HepG2 (cell line): ENCODE measurements around the gene TASOR2. TPM values are rescaled to one million over a fixed set of nuclear protein-coding genes. Genes with fewer than 3 reads are reported as not detected.

Experiments used
- ARNT ChIP-seq: fragments of 450-650 bp; IDR thresholded peaks from 2 replicates; pipeline ENCODE4 v1.6.1; 2017
- DMAP1 ChIP-seq: IDR thresholded peaks from 2 replicates; pipeline ENCODE4 v1.6.1; 2016
- HNF4A ChIP-seq: sonication (generic); formaldehyde crosslinking; IDR thresholded peaks from 2 replicates; pipeline ENCODE4 v1.4.0; 2020; ENCODE audit warnings: missing genetic modification reagents
- HNRNPUL1 ChIP-seq: fragments of 200-400 bp; formaldehyde crosslinking; IDR thresholded peaks from 2 replicates; pipeline ENCODE4 v1.6.1; 2017; ENCODE audit warnings: low read depth, mild to moderate bottlenecking, low read length, moderate library complexity
- POGK ChIP-seq: sonication (generic); formaldehyde crosslinking; conservative IDR thresholded peaks from 2 replicates; pipeline ENCODE4 v1.8.0; 2022; ENCODE audit warnings: mild to moderate bottlenecking, moderate library complexity, missing genetic modification reagents
- PREB ChIP-seq: sonication (generic); formaldehyde crosslinking; IDR thresholded peaks from 2 replicates; pipeline ENCODE4 v1.4.0; 2020; ENCODE audit warnings: missing genetic modification reagents
- SATB2 ChIP-seq: sonication (generic); formaldehyde crosslinking; IDR thresholded peaks from 2 replicates; pipeline ENCODE4 v1.5.0; 2020; ENCODE audit warnings: missing genetic modification reagents
- YEATS4 ChIP-seq: sonication (generic); formaldehyde crosslinking; IDR thresholded peaks from 2 replicates; pipeline ENCODE4 v1.4.0; 2020; ENCODE audit warnings: missing genetic modification reagents, borderline replicate concordance
- ZHX2 ChIP-seq, 2 experiments: sonication (generic) in 1 of 2; formaldehyde crosslinking in 1 of 2; IDR thresholded peaks; 2 replicates each; pipeline versions ENCODE4 v1.6.1 to v1.9.0; 2014 to 2022; ENCODE audit warnings: antibody characterized with exemption in 1 of 2, borderline replicate concordance in 1 of 2, inconsistent platforms in 1 of 2, low read depth in 1 of 2, missing genetic modification reagents in 1 of 2
- ZNF282 ChIP-seq: fragments of 450-650 bp; IDR thresholded peaks from 2 replicates; pipeline ENCODE4 v1.6.1; 2018; ENCODE audit not compliant: partially characterized antibody
- ZNF33B ChIP-seq: sonication (generic); formaldehyde crosslinking; IDR thresholded peaks from 2 replicates; pipeline ENCODE4 v1.5.1; 2020; ENCODE audit warnings: mild to moderate bottlenecking, missing genetic modification reagents
- ZNF44 ChIP-seq: sonication (generic); formaldehyde crosslinking; IDR thresholded peaks from 2 replicates; pipeline ENCODE4 v1.5.1; 2020; ENCODE audit warnings: mild to moderate bottlenecking, missing genetic modification reagents
- ZNF441 ChIP-seq: sonication (generic); formaldehyde crosslinking; IDR thresholded peaks from 2 replicates; pipeline ENCODE4 v1.7.0; 2021; ENCODE audit warnings: missing genetic modification reagents, borderline replicate concordance
- ZNF704 ChIP-seq: sonication (generic); formaldehyde crosslinking; IDR thresholded peaks from 2 replicates; pipeline ENCODE4 v1.8.1; 2023; ENCODE audit warnings: mild to moderate bottlenecking, inconsistent platforms, moderate library complexity, missing genetic modification reagents, borderline replicate concordance
- ZNF75D ChIP-seq: sonication (generic); formaldehyde crosslinking; IDR thresholded peaks from 2 replicates; pipeline ENCODE4 v1.8.1; 2023; ENCODE audit warnings: missing genetic modification reagents, mild to moderate bottlenecking, borderline replicate concordance
- polyA plus RNA-seq, 8 experiments: library from polyadenylated mRNA; depleted of rRNA in 3 of 8; stranded (reverse) in 7 of 8; unstranded in 1 of 8; fragments of >200 nt; fragmentation: Illumina TruSeq in 4 of 8; extraction: Trizol in 4 of 8; gene quantifications; 2 replicates each; pipeline versions ENCODE4 v1.2.1 to v1.2.3, GENCODE V29; 2011 to 2016; ENCODE audit warnings: low read depth in 4 of 8, missing spikeins in 1 of 8, mixed read lengths in 1 of 8; ENCODE audit not compliant: insufficient read depth in 1 of 8
- total RNA-seq, 5 experiments: library from RNA; depleted of rRNA; stranded (reverse); fragments of >200 nt; fragmentation: Illumina TruSeq; extraction: Trizol; gene quantifications; 2 replicates each; pipeline ENCODE4 v1.2.3, GENCODE V29; 2016; ENCODE audit warnings: low read depth in 1 of 5
- TF ChIP-seq, protein P1 (sequence below): sonication (generic); formaldehyde crosslinking; IDR thresholded peaks from 2 replicates; pipeline ENCODE4 v1.4.0; 2020; ENCODE audit warnings: mild to moderate bottlenecking, low read depth, missing genetic modification reagents

TASOR2 gene
- total and polyA plus RNA-seq, 2 of the 13 experiments (the other 11 are each of a cell fraction or from before 2014, with no cell fraction given): 24.2 to 55.3 TPM

- TF ChIP-seq ZHX2 (IDR thresholded peaks at IDR 0.05; ENCODE audit: low read depth): peak; percentile 44; the same call in 1 of the 2 replicates
- peak; percentile 74; the same call in 1 of the 2 replicates for TF ChIP-seq ZHX2 (CRISPR knock-in tag; IDR thresholded peaks at IDR 0.05; ENCODE audit: borderline replicate concordance)
- peak; percentile 85 for TF ChIP-seq DMAP1 (CRISPR knock-in tag)
- TF ChIP-seq ZNF441 (CRISPR knock-in tag): peak; percentile 92
- peak; percentile 55 for TF ChIP-seq HNF4A
- peak; percentile 87; the same call in 1 of the 2 replicates for TF ChIP-seq ZNF33B
- no peak for TF ChIP-seq HNRNPUL1
- peak; percentile 77 for TF ChIP-seq YEATS4 (CRISPR knock-in tag)
- TF ChIP-seq SATB2: 0 out of 2 replicates have a peak, but pooled peaks have one; percentile 68
- no peak for TF ChIP-seq ARNT
- peak; percentile 88 for TF ChIP-seq POGK (CRISPR knock-in tag)
- no peak for TF ChIP-seq PREB (CRISPR knock-in tag)
- TF ChIP-seq, protein P1, sequence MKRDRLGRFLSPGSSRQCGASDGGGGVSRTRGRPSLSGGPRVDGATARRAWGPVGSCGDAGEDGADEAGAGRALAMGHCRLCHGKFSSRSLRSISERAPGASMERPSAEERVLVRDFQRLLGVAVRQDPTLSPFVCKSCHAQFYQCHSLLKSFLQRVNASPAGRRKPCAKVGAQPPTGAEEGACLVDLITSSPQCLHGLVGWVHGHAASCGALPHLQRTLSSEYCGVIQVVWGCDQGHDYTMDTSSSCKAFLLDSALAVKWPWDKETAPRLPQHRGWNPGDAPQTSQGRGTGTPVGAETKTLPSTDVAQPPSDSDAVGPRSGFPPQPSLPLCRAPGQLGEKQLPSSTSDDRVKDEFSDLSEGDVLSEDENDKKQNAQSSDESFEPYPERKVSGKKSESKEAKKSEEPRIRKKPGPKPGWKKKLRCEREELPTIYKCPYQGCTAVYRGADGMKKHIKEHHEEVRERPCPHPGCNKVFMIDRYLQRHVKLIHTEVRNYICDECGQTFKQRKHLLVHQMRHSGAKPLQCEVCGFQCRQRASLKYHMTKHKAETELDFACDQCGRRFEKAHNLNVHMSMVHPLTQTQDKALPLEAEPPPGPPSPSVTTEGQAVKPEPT (CRISPR knock-in tag): no peak
- TF ChIP-seq ZNF75D (CRISPR knock-in tag): peak; percentile 89
- peak; percentile 91; the same call in 1 of the 2 replicates for TF ChIP-seq ZNF44 (CRISPR knock-in tag)
- TF ChIP-seq ZNF282: no peak
- peak; percentile 87; the same call in 1 of the 2 replicates for TF ChIP-seq ZNF704 (CRISPR knock-in tag)
Observed at GRCh38 chr10:5684318-5684970, at the start of gene TASOR2 (continued).
